ENCODE data around the gene CD109. TPM values are rescaled to one million over a fixed set of nuclear protein-coding genes. Genes with fewer than 3 reads are reported as not detected.

The CD109 gene
- total RNA-seq, 1 experiment from 2014 or later: 3.2 TPM

GRCh38 chr6:73858376-73858775 is 162.4 kb downstream of the CD109 start:
- no peak overlapping the region for H3T11ph ChIP-seq (ENCODE audit: low read length)
- no peak overlapping the region for H4K91ac ChIP-seq (ENCODE audit: insufficient read length, low read depth, low read length)
- Mint-ChIP-seq H3K4me3 (no peak overlapping the region), H3K4me1 (no peaks in the 10 kb centered on the region), H3K27ac (no peak overlapping the region), H3K27me3 (ENCODE audit: low read depth) (no peaks in the 10 kb centered on the region), H3K9me3 (no peaks in the 10 kb centered on the region), H3K36me3 (ENCODE audit: insufficient read depth in 1 of 3, low read depth in 3 of 3) (no peaks in the 10 kb centered on the region)
- H3K4me2 ChIP-seq (ENCODE audit: insufficient read depth, insufficient read length, low read length): no peak overlapping the region
- no peak overlapping the region for H2BK12ac ChIP-seq (ENCODE audit: insufficient read length, low read depth, low read length)
- no peak for DNase-seq
- H2BK20ac ChIP-seq (ENCODE audit: low read depth, low read length, poor library complexity, severe bottlenecking): no peak overlapping the region
- no peaks in the 10 kb centered on the region for H3K79me1 ChIP-seq (ENCODE audit: insufficient read depth, low read depth, low read length, poor library complexity, severe bottlenecking)
- H4K20me1 ChIP-seq (ENCODE audit: control insufficient read depth, insufficient read depth, insufficient read length): no peaks in the 10 kb centered on the region
- H3K23ac ChIP-seq (ENCODE audit: insufficient read length, low read depth, low read length): no peak overlapping the region
- no peaks in the 10 kb centered on the region for H3K23me2 ChIP-seq (ENCODE audit: insufficient read length, low read depth, low read length, poor library complexity, severe bottlenecking)
- no peak overlapping the region for H3K56ac ChIP-seq (ENCODE audit: insufficient read length, low read depth, low read length)
- H2AFZ ChIP-seq (ENCODE audit: low read length): no peak overlapping the region
- H3K9me3 ChIP-seq (ENCODE audit: control insufficient read depth, low read depth, low read length): no peaks in the 10 kb centered on the region
- no peak for TF ChIP-seq CTCF (conservative IDR thresholded peaks at IDR 0.05)
- no peak overlapping the region for H2AK5ac ChIP-seq (ENCODE audit: insufficient read length, low read length)
- H3K14ac ChIP-seq (ENCODE audit: insufficient read depth, low read length): no peak overlapping the region
- H3K79me2 ChIP-seq (ENCODE audit: insufficient read depth, low read length): no peaks in the 10 kb centered on the region
- H4K8ac ChIP-seq (replicated peaks; ENCODE audit: insufficient read length, low read depth, low read length): no peak overlapping the region
- H3K4me1 ChIP-seq (ENCODE audit: insufficient read depth, low read length): no peaks in the 10 kb centered on the region
- no peak overlapping the region for H3K4ac ChIP-seq (ENCODE audit: low read depth, low read length)
- no peak overlapping the region for H3K27ac ChIP-seq (ENCODE audit: insufficient read length, low read depth, low read length)
- no peak overlapping the region for H2BK120ac ChIP-seq (ENCODE audit: low read depth, low read length, poor library complexity, severe bottlenecking)
- no peak overlapping the region for H3K18ac ChIP-seq (ENCODE audit: insufficient read length, low read depth, low read length)
- no peak overlapping the region for H3K9ac ChIP-seq (ENCODE audit: extremely low read depth, insufficient read length, low read length)
- no peak overlapping the region for H2BK5ac ChIP-seq (ENCODE audit: insufficient read length, low read length)
- H4K5ac ChIP-seq (ENCODE audit: insufficient read length, low read depth, low read length): no peak overlapping the region
- H3K27me3 ChIP-seq (ENCODE audit: insufficient read depth, low read length): no peaks in the 10 kb centered on the region
- no peak overlapping the region for H2BK15ac ChIP-seq (ENCODE audit: low read depth, low read length)
- WGBS (ENCODE audit: extremely low coverage, insufficient read length, low lambda C conversion rate): no CpG with 5 or more reads among the region's 1 CpG
